Measurements from ENCODE around the gene FTSJ3.

The FTSJ3 gene

GRCh38 chr17:63842540-63843386, 15.3 kb upstream of the FTSJ3 start, which contains the start of gene SMARCD2:
TSS of gene SMARCD2 (minus strand) at chr17:63842685. CDS start at chr17:63842674, 11 bp downstream.
- DNase-seq (ENCODE audit: low read depth in 3 of 3), result peak; percentile 98 to 99 (median 98)

DNA sequence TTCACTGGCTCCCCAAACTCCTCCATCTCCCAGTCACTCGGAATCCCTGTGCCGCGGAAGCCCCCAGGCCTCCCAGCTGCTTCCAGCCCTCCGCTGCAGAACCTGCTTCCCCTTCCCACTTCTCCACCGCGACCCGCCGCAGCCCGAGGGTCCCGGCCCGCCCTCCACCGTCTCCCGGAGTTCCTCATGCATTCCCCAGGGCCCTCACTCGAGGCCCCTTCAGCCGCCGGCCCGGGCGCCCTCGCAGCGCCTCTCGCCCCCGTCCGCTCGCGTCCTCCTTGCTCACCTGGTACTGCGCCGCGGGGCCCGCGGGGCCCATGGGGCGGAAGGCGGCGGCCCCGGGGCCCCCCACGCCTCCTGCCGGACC, 14.7 kb upstream of the FTSJ3 start:
- no peak for DNase-seq (ENCODE audit: low read depth in 3 of 3)

- DNase-seq (ENCODE audit: low read depth in 3 of 3), result no peak
Measured at GRCh38 chr17:63841350-63842172, 14.1 kb upstream of the FTSJ3 start.

- no peak for DNase-seq (ENCODE audit: low read depth in 3 of 3)
Measured at GRCh38 chr17:63840591-63841349, 13.3 kb upstream of the FTSJ3 start.

GRCh38 chr17:63838631-63839171, 11.2 kb upstream of the FTSJ3 start:
- no peak for DNase-seq (ENCODE audit: low read depth in 3 of 3)

DNA sequence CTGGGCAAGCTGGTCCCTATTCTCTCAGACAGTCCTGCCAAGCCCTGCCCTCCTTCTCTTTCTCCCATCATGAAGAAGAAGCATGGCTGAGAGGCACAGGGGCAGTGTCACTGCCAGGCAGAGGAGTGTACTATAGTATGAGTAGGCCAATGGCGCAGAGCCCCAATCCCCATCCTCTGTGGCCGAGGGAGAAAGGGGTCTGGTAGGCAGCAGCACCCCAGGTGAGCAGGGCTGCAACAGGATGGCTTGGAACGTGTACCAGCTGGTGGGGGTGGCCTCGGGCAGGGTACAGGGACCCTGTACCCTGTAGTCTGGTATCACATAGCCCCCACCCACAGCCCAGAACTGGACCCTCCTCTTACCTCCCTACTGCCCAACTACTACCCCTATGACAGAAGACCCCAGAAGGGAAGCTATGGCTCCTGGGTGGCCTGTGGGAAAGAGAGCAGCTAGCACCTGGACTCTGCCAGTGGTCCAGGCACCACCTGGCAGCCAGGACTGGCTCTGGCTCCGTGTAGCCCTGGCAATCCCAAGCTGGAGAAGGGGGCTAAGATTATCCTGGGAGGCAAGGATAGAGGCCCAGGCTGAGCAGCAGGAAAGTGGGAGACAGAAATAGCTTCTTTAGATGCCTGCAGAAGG, 10.6 kb upstream of the FTSJ3 start:
- no peak for DNase-seq (ENCODE audit: low read depth in 3 of 3)

DNA sequence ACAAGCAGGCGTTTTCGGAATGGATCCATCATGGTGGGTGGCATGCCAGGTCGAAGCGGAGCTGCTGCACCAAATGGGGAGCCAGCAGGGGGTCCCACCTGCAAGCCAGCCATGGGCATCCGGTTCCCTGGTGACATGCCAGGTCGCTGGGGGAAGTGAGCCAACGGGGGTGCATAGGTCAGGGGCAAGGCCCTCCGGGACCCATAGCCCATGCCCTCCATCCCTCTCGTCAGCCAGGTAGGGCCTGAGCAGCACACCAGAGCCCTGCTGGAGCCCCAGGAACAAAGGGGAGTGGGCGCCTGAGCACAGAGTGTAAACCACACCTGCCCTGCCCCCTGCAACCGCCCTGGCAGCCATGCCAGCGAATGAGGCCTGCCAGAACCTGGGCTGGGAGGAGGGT, 10.0 kb upstream of the FTSJ3 start:
- DNase-seq (ENCODE audit: low read depth in 3 of 3), result no peak

DNA sequence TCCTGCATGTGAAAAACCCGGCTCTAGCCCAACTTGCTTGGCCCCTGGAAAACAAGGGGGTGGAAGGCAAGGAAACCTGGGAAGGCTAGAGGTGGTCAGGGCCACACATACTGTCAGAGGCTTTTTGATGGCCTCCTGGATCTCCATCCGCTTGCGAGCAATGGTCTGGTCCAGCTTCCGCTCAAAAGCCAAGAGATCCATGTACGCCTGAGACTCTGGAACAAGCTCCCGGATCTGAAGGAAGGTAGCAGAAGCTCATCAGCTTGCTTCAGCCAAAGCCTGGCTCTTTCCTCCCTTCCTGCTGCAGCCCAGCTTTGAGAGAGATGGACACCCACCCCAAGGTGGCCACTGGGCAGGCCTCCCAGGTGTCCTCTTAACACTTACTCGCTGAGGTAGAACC, 9.3 kb upstream of the FTSJ3 start:
- DNase-seq (ENCODE audit: low read depth in 3 of 3), result no peak

DNA sequence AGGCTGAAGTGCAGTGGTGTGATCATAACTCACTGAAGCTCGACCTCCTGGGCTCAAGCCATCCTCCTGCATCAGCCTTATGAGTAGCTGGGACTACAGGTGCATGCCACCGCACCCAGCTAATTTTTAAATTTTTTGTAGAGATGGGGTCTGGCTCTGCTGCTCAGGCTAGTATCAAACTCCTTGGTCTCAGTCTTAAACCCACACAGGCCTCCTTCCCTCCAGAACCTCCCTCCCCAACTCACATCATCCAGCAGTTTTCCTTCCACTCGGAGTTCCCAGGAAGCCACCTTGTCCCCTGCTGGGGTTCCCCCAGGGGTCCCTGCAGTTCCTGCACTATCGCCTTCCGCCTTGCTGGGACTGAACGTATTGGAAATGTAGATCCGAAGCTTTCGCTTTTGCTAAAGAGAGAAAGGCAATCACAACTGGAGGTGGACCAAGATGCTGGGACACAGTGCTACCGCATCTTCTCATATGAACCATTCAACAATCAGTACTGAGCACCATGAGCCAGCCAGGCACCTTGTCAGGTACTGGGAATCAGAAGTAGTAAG, 7.8 kb upstream of the FTSJ3 start:
- DNase-seq (ENCODE audit: low read depth in 3 of 3), result no peak

- DNase-seq (ENCODE audit: low read depth in 3 of 3), result peak in 1 of 3 experiments; percentile 38
Measured at GRCh38 chr17:63834431-63835166, 7.1 kb upstream of the FTSJ3 start.

- DNase-seq (ENCODE audit: low read depth in 3 of 3), result no peak
Measured at GRCh38 chr17:63833741-63834373, 6.4 kb upstream of the FTSJ3 start.

DNA sequence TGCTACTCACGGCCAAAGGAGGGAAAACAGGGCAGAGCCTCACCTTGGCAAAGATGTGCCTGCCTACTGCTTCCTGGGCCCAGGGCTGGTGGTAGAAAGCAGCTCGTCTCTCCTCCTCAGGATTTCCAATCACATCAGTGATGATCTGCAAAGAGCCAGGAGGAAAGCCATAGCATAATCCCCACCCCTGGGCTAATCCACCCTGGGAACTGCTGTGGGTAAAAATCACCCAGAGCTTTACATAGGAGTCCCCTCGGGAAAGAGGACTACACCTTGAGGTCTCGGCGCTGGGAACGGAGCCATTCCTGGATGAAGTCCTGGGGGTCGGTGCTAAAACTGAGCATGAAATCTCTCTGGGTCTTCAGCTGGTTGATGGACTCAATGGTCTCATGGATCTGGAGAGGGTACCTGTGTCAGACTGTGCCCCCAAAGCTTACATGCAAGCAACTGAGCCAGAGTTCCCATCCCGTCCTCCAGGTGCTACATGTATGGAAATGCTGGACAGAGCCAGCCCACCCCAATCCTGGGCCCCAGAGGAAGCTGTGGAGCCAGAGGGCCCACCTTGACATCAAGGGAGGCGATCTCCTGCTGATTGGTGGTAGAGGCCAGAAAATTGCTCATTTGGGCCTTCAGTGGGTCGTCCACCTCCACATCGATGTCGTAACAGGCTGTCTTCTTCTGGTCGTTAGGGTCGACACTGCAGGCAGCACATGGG, 5.7 kb upstream of the FTSJ3 start:
- no peak for DNase-seq (ENCODE audit: low read depth in 3 of 3)

- no peak for DNase-seq (ENCODE audit: low read depth in 3 of 3)
Measured at GRCh38 chr17:63832455-63832854, 5.0 kb upstream of the FTSJ3 start.

DNA sequence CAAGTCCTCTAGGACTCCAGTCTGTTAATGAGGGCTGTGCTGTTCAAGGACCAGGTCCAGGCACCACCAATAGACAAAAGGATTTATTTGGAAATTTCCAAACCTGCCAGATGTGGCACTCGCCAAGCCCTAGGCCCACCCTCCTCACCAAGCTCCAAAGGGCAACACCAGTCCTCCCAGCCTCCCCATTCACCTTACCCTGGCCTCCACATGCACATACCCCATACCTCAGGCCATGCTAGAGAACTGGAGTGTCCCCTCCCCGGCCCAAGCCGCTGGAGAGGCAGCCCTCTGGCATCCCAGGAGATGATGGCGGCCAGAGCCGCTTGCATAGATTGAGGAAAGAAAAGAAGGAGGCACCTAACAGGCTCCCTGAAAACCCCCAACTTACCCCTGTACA, 4.6 kb upstream of the FTSJ3 start:
- DNase-seq (ENCODE audit: low read depth in 3 of 3), result no peak

DNA sequence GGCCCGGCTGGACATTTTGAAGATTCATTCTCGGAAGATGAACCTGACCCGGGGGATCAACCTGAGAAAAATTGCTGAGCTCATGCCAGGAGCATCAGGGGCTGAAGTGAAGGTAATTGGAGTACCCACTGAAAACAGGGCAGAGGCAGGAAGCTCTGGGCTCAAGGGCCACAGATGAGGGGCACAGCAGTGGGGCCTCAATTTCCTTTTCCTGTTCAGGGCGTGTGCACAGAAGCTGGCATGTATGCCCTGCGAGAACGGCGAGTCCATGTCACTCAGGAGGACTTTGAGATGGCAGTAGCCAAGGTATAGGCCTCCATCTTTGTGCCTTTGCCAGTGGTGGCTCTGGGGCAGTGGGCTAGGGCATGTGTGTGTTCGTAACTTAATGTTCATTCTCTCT, 4.0 kb upstream of the FTSJ3 start:
- DNase-seq (ENCODE audit: low read depth in 3 of 3), result no peak

- DNase-seq (ENCODE audit: low read depth in 3 of 3), result no peak
Measured at GRCh38 chr17:63830904-63831491, 3.5 kb upstream of the FTSJ3 start.

- DNase-seq (ENCODE audit: low read depth in 3 of 3), result no peak
Measured at GRCh38 chr17:63830278-63830677, 2.8 kb upstream of the FTSJ3 start.

GRCh38 chr17:63828936-63829335, 1.5 kb upstream of the FTSJ3 start:
- no peak for DNase-seq (ENCODE audit: low read depth in 3 of 3)

GRCh38 chr17:63827801-63828221, 348 bp upstream of the FTSJ3 start:
- DNase-seq (ENCODE audit: low read depth in 3 of 3), result no peak
